Neural progenitor cell (in vitro differentiated cells): ENCODE data around the gene RNF186.
"Not testable (repeated sequence)": the region's sequence is repeated elsewhere in the genome, so short reads cannot be mapped to it uniquely, and the experiment has no call there.

Experiments
- EZH2phosphoT487 ChIP-seq: fragments of 200-600 bp; sonication (generic); IDR thresholded peaks from 2 replicates; pipeline ENCODE4 v1.6.1; 2017; ENCODE audit warnings: antibody characterized with exemption
- TF ChIP-seq, protein P1 (sequence below): fragments of 200-600 bp; sonication (generic); IDR thresholded peaks from 2 replicates; pipeline ENCODE4 v1.5.1; 2017; ENCODE audit warnings: antibody characterized with exemption, mild to moderate bottlenecking

- TF ChIP-seq, protein P1, sequence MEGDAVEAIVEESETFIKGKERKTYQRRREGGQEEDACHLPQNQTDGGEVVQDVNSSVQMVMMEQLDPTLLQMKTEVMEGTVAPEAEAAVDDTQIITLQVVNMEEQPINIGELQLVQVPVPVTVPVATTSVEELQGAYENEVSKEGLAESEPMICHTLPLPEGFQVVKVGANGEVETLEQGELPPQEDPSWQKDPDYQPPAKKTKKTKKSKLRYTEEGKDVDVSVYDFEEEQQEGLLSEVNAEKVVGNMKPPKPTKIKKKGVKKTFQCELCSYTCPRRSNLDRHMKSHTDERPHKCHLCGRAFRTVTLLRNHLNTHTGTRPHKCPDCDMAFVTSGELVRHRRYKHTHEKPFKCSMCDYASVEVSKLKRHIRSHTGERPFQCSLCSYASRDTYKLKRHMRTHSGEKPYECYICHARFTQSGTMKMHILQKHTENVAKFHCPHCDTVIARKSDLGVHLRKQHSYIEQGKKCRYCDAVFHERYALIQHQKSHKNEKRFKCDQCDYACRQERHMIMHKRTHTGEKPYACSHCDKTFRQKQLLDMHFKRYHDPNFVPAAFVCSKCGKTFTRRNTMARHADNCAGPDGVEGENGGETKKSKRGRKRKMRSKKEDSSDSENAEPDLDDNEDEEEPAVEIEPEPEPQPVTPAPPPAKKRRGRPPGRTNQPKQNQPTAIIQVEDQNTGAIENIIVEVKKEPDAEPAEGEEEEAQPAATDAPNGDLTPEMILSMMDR, result not testable (repeated sequence)
- not testable (repeated sequence) for TF ChIP-seq EZH2phosphoT487
Observed at GRCh38 chr1:19847334-19847733, 32.3 kb upstream of the RNF186 start.
